NCI-H446 (cell line): ENCODE data around the gene FAM3D.
"Not testable (repeated sequence)": the region's sequence is repeated elsewhere in the genome, so short reads cannot be mapped to it uniquely, and the experiment has no call there.

Experiments used
- DNase-seq, 2 experiments: peaks; one replicate each; lab custom pipeline; 2025; lab: John Stamatoyannopoulos, UW

Gene FAM3D, protein sequence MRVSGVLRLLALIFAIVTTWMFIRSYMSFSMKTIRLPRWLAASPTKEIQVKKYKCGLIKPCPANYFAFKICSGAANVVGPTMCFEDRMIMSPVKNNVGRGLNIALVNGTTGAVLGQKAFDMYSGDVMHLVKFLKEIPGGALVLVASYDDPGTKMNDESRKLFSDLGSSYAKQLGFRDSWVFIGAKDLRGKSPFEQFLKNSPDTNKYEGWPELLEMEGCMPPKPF

DNA sequence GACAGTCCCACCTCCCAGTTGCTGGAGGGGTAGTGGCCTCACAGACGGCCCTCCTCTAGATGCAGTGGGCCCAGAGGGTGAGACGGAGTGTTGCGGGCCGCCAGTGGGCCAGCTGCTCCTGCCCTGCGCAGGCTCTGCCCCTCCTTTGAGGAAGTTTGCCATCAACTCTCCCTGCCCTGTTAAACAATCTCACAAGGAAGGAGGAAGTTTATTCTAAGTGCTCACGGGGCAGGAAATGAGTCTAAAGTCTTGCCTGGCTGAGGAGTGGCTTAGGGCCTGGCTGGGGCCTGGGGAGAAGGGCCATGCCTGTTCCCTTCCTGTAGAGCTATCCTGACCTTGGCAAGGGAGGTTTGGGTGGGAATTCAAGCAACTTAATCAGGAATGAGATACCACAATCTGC lies at the start of gene FAM3D:
TSS of gene FAM3D (minus strand) at position 92 of the 400 bp plus-strand sequence. CDS start 11,211 bp downstream, outside the sequence.
- no peak for DNase-seq

DNA sequence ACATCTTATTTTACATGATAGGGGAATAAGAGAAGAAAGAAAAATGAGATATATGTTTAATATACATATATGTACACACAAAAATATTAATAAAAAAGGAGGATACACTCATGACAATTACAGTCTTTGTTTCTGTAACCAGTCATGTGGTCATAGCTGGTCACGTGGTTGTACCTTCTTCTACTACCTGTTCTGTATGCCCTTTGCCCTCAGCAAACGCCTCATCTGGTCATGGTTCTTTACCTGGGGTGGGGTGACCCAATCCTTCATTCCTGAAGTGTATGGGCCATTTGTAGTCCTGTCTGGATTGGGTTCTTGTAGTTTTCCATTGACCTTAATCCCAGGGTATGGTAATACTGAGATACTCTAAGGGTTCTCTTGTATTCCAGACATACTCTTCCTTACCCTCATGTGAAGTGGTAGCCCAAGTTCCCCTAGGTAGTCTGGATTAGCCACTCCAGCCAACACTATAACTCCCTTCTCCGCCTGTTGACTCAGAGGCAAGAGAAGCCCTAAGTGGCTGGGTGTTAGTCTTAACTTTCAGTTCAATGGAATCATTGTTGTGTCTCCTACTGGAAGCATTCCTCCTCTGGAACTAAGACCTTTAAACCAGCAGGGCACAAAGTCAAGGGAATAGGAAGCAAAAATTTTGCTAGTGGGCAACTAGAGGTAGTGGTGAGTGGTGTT lies 47.3 kb upstream of the FAM3D start:
- no peak for DNase-seq

DNA sequence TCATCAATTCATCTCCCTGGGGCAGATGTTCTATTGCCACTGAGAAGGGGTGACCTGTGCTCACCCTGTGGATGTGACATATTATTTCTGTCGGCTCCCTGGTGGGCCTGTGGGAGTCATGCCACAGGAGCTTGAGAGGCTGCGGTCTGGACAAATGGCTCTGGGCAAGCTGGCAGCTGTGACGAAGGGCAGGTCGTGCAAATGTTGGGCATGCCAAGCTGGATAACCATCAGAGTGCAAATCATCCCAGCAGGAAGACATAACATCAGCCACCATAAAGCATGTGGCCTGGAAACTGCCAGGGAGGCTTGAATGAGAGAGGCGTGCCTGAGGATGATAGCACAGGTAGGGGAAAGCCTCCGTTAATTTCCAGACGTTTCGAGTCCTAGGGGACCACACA lies 45.3 kb upstream of the FAM3D start:
- no peak for DNase-seq

DNA sequence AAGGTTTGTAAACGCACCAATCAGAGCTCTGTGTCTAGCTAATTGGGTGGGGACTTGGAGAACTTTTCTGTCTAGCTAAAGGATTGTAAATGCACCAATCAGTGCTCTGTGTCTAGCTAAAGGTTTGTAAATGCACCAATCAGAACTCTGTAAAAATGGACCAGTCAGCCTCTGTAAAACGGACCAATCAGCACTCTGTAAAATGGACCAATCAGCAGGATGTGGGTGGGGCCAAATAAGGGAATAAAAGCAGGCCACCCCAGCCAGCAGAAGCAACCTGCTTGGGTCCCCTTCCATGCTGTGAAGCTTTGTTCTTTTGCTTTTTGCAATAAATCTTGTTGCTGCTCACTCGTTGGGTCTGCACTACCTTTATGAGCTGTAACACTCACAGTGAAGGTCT lies 42.4 kb upstream of the FAM3D start:
- not testable (repeated sequence) for DNase-seq

DNA sequence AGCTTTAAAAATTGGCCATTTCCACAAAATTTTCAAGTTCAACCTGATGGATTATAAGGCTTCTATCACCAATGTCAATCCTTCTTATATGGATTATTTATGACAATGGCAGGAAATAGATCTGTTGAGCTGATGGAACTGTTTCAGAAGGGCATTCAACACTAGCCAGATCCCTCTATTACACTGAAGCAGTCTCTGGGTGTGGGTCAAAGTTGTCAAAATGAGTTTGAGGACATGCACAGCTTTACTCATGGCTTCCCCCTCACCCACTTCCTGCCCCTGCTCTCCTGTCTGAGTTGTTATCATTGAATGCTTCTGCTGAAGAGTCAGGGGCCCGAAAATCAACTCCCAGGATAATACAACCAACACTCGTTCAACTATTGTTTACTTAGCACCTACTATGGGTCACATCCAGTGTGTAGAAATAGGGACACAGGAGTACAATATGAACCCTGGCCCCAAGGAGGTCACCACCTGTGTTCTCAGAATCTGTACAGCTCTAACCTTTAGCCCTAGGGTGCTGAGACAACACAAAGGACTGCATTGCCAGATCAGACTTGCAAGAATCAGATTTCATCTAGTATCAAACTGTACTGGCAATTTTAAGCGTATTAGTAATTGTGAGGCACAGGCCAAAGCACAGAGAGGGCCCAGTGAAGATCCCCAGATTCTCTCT lies 41.7 kb upstream of the FAM3D start:
- DNase-seq, result no peak

DNA sequence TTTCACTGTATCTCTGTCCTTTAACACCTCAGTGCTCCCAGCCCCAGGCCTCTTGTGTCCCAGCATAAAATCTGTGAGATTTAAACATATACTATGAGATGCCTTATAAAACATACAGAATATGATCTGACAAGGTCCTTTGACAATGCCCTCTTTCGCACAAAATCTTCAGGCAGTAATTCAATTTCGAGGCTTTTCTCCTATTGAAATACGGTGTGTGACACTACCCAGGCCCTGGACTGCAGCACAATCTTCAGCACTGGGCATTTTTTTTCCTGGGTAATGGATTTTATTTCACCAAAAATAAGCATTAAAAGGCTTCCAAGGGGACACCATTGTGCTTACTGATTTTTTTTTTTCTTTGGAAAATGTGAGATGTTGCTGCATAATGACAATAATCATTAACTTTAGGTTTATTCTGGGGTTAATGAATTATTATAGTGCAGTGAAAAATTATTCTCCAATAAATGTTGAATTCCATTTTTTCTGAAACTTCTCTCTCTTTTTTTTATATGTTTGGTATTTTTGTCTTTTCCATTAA lies 40.9 kb upstream of the FAM3D start:
- no peak for DNase-seq

DNA sequence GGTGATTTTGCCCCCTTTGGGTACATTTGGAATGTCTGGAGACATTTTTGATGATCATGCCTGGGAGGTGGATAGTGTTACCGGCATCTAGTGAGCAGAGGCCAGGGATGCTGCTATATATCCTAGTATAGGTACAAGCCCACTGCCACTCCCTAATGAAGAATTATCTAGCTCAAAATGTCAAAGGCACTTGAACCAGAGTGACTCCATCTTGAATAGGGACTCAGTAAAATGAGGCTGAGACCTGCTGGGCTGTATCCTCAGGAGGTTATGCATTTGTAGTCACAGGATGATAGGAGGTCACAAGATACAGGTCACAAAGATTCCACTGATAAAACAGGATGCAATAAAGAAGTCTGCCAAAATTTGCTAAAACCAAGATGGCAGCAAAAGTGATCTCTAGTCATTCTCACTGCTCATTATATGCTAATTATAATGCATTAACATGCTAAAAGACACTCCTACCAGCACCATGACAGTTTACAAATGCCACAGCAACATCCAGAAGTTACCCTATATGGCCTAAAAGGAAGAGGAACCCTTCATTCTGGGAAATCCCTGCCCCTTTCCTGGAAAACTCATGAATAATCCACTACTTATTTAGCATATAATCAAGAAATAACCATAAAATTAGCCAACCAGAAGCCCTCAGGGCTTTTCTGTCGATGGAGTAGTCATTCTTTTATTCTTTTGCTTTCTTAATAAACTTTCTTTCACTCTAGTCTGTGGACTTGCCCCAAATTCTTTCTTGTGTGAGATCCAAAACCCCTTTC lies 40.0 kb upstream of the FAM3D start:
- no peak for DNase-seq

DNA sequence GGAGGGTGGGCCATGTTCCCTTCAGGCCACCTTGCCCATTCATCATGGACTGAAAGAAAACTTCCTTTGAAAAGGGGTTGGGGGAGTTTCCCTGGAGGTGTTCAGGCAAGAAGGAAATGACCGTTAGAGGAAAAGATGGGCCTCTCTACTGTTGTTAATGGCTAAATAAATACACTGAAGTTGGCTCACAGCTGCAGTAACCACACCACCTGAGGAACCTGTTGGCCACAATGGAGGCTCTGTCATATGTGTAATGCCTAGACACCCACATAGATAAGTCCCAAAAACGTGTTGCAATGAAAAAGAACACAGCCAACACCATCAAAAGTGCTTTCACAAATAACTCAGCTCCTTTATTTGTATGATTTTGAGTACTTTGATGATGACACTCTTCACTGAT lies 38.2 kb upstream of the FAM3D start:
- DNase-seq, result no peak

DNA sequence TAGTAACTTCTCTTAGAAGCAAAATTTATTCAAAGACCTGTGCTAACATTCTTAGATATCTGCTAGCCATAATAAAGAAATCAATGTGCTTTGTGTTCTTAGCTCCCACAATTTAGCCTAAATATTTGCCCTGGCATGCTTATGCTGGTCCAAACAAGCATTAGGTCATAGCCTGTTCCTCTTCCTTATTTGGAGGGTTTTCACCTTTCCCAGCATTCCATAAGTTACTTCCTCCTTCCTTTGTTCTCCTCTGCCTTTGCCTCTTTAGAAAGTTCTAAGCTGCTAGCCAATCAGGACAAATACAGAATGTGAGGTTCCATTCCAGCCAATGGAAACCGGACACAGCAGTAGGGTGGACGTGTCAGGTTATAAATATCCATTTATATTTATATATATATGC lies 37.7 kb upstream of the FAM3D start:
- DNase-seq, result not testable (repeated sequence)

DNA sequence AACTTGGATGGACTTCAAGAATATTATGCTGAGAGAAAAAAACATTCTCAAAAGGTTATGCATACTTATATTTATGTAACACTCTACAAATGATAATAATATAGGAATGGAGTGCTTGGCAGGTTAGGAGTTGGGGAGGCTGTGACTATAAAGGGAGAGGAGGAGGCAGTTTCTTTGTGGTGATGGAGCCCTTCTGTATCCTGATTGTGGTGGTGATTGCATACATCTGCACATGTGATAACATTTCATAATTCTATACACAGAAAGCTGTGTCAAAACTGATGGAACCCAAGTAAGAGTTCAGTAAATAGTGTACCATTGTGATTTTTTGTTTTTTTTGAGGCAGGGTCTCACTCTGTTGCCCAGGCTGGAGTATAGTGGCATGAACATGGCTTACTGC lies 31.7 kb upstream of the FAM3D start:
- no peak for DNase-seq

DNA sequence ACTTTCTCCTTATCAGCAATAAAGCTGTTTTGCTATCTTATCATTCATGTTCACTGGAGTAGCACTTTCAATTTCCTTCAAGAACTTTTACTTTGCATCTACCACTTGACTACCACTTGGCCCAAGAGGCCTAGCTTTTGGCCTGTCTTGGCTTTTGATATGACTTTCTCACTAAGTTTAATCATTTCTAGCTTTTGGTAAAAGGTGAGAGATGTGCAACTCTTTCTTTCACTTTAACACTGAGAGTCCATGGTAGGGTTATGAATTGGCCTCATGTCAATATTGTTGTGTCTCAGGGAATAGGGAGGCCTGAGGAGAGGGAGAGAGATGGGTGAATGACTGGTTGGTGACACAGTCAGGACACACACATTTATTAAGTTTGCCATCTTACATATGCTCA lies 31.0 kb upstream of the FAM3D start:
- no peak for DNase-seq

DNA sequence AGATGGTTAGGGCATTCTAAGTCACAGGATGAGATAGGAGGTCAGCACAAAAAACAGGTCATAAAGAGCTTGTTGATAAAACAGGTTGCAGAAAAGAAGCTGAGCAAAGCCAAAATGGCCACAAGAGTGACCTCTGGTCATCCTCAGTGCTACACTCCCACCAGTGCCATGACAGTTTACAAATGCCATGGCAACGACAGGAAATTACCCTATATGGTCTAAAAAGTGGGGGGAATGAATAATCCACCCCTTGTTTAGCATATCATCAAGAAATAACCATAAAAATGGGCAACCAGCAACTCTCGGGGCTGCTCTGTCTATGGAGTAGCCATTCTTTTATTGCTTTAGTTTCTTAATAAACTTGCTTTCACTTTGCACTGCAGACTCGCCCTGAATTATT lies 30.2 kb upstream of the FAM3D start:
- DNase-seq, result not testable (repeated sequence)

DNA sequence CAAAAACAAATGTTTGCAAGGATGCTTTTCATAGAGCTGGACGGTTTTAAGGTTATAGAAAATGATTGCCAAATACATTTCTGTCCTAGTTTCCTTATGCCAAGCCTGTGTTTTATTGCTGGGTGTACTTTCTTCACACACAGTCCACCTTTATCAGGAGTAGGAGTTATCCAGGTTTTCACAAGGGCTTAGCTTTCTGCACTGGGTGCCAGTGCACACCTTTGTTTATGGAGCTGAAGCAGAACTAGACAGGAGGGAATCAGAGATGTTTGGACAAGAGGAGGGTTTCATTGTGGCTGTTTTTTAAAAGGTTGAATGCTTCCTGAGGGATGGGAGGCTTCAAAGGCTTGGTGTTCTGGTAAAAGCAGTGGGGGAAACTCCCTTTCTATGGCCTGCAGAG lies 29.5 kb upstream of the FAM3D start:
- no peak for DNase-seq

DNA sequence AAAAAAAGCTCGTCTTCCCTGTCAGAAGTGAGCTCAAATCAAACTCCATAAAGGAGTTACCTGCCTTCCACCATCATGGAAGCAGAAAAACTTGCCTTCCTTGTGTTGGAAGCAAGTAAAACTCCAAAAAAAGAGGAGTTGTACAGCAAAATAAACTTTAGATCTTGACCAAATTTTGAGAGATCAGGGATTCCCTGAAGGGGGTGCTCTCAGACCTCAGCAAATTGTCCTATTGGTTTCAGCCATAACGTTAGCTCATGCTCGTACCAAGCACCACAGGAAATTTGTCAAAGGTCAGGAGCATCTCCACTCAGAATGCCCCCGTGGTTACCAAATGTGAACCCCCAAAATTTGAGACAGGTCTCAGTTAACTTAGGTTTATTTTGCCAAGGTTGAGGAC lies 28.7 kb upstream of the FAM3D start:
- DNase-seq, result not testable (repeated sequence)

DNA sequence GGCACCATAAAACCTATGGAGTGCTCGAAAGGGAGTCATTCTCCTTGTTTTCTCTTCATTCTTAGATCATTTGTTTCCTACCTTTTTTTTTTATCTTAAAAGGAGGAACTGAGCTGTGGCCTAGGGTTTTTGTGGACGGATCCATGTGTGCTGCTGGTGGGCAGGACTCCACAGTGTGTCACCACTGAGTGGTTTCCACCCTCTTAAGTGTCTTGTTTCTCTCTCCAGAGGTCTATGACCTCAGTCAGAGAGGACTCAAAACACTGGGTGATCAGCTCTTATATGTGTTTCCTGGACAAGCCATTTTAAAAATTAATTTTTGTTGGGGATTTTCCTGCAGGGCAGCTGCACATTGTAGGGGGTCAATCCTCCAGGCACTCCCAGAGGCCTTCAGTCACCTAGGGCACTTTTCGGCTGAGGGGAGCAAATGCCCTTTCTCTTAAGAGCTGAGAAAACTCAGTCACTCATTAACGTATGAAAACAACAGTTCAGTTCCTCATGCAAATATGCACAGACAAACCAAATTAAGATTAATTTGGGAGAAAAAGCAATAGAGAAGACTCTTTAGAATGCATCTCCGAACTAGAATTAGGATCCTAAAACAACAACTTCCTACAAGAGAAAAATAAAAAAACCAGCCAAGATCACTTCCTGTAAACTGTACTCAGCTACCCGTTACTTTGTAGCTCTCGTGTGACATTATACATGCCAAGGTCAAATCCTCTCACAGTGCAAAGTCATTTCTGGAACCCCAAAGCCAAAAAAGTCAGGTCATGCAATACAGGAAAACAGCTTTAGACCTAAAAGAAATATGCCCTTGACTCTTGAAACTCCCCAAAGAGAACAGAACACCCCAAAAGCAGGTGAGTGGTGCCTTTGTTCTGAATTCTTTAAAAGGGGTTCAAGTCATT lies 27.6 kb upstream of the FAM3D start:
- DNase-seq, result no peak

DNA sequence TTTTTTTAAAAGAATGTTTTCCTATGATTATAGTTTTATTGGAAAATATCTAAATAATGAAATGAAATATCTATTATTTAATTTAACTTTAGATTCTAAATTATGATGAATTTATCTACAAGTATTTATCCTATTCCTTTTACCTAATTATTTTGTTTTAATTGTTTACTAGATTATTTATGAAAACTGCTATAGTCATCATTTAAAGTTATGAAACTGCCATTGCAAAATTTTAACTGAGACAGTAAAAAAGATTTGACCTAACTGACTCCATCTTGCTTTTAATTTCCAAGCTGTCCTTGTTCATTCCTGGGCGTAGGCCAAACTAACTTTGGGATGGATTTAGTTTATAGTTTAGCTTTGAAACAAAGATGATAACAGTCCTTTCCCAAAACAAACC lies 25.9 kb upstream of the FAM3D start:
- no peak for DNase-seq

DNA sequence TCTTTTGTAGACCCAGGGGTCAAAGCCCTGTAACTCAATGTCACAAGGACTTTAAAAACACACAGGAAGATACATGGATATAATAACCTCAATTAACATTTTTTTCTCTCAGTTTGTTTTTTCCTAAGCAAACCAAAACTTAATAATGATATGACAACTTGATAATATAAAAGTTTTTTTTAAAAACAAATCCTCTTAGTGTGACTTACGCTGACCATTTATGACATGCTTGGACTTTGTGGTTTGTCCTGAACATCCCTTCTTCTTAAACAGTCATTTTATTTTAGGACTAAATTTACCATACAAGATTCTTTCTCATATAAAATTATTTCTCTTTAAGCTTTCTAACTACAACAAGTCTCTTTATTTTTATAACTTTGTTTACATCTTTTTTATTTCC lies 25.4 kb upstream of the FAM3D start:
- no peak for DNase-seq

DNA sequence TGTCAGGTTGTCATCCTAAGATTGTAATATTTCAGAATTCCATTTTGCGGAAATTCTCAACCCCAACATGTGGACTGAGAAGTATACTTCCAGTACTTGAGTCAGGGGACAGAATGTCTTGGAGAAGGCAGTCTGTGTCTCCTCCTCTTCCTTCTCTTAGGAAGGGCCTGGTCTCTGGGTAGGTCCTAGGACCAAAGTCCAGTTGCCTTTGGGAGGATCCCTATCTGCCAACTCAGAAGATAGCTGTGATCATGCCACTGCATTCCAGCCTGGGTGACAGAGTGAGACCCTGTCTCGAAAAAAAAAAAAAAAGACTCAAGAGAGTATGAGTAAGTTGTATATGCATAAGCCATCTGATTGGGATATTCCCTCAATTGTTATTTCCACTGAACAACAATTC lies 23.9 kb upstream of the FAM3D start:
- no peak for DNase-seq

DNA sequence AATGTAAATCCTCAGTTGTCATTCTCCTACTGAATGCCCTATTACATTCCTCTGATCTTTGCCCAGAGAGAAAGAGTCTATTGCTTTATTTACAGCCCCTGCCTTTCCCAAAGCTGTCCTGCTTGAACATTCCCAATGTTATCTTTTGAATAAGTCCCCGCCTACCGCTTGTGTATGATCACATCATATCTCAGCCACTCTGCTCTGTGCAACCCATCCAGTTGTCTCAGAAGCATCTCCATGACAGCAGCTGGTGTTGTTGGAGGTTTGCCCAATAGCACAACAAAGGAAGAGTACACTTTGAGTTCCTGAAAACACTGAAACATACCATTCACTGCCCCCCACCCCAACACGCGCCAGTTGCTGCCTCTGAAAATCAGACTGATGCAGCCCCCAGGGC lies 22.0 kb upstream of the FAM3D start:
- DNase-seq, result no peak

DNA sequence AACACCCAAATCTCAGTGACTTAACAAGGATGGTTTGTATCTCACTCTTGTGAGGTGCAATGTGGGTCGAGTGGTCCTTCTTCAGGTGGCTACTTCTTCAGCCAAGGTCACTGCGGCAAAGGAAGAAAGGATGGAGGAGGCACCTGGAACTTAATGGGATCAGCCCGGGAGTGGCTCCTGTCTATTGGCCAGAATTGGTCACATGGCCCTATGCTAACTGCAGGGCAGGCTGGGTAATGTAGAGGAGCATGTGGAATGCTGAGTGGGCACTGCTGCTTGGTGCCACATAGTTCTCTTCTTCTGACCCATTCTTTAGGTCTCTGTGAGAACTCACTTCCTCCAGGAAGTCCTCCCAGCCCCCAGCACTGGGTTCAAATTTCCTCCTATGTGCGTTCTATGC lies 20.3 kb upstream of the FAM3D start:
- no peak for DNase-seq

DNA sequence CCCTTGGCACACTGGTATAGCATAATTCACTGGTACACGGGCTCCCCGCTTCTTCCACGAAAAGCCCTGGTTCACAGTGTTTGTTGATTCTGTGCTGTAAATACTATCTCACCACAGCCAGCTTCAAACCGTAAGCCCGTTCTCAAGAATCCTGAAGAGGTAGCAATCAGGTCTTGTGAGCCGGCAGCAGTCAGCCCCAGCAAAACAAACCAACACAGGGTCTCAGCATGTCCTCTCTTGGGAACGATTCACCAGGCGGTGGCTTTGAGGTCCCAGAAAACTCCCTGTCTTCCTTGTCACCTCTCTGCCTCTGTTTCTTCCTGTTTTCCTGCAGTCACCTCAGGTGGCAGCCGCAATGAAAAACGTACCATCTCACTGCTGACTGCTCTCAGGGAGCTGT lies 19.1 kb upstream of the FAM3D start:
- no peak for DNase-seq
